Measurements from ENCODE around the gene ALX3.

ALX3 gene

DNA sequence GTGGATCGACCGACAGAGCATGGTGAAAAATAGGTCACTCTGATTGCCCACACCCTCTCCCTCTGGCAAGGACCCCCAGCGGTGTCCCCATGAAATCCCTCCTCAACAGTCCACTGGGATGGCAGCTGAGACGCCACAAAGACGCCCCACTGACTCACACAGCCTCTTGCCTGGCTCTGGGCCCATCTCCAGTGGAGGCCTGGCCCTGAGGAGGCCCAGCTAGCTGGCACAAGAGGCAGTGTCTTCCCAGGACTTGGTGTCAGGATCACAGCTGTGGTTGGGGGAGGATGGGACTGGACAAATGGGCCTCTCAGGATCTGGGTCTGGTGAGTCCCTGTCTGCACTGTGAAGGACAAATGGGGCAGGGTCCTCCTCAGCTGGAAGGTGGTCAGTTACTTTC, 4.6 kb downstream of the ALX3 start:
- peaks cover 46 to 52% of the 10 kb centered on the region in 2 donors for H3K27me3 ChIP-seq (ENCODE audit: control insufficient read depth in 1 of 2, insufficient read depth in 2 of 2, low read length in 2 of 2)
- no peaks in the 10 kb centered on the region for H3K9me3 ChIP-seq (ENCODE audit: control insufficient read depth in 1 of 2, low read length in 2 of 2)
- no peak overlapping the region for H3K9ac ChIP-seq (ENCODE audit: low read depth in 1 of 2, low read length in 2 of 2)
- H3K4me1 ChIP-seq (ENCODE audit: control insufficient read depth in 1 of 2, insufficient read depth in 2 of 2, low read length in 2 of 2), result peaks cover 6 to 11% of the 10 kb centered on the region in 2 donors
- no peak overlapping the region for H3K4me3 ChIP-seq (ENCODE audit: low read depth in 1 of 2, low read length in 2 of 2)
- H3K27ac ChIP-seq (ENCODE audit: low read depth, low read length), result no peak overlapping the region
- peaks cover 2% of the 10 kb centered on the region in 2 donors for H3K36me3 ChIP-seq (ENCODE audit: control insufficient read depth in 1 of 2, insufficient read depth in 2 of 2, low read length in 2 of 2)

- H3K36me3 ChIP-seq (ENCODE audit: control insufficient read depth in 1 of 2, insufficient read depth in 2 of 2, low read length in 2 of 2), result peaks cover 2 to 3% of the 10 kb centered on the region in 2 donors
- H3K9me3 ChIP-seq (ENCODE audit: control insufficient read depth in 1 of 2, low read length in 2 of 2), result no peaks in the 10 kb centered on the region
- H3K4me1 ChIP-seq (ENCODE audit: control insufficient read depth in 1 of 2, insufficient read depth in 2 of 2, low read length in 2 of 2), result peaks cover 5 to 8% of the 10 kb centered on the region in 2 donors
- H3K4me3 ChIP-seq (ENCODE audit: low read depth in 1 of 2, low read length in 2 of 2), result no peak overlapping the region
- no peak overlapping the region for H3K27ac ChIP-seq (ENCODE audit: low read depth, low read length)
- peaks cover 38 to 45% of the 10 kb centered on the region in 2 donors for H3K27me3 ChIP-seq (ENCODE audit: control insufficient read depth in 1 of 2, insufficient read depth in 2 of 2, low read length in 2 of 2)
- no peak overlapping the region for H3K9ac ChIP-seq (ENCODE audit: low read depth in 1 of 2, low read length in 2 of 2)
These were observed 5.7 kb downstream of the ALX3 start for GRCh38 chr1:110064576-110065337.

DNA sequence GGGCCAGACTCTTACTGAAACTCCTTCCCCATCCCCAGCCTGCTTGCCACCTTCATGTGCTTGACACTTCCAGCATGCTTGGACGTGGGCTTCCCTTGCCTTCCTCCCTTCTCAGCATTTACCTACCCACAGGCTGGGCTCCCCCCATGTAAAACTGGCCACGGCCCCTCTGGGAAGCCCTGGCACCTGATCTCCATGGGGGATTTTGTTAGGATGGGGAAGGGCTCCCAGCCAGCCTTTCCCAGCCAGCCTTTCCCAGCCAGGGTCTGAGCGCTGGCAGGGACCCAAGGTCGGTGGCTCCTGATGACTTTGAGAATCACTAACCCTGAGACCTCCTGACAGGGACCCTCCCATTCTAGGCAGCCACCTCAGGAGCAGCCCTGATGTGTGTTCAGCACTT, 6.7 kb downstream of the ALX3 start:
- Histone ChIP-seq H3K4me3 (ENCODE audit: low read depth in 1 of 2, low read length in 2 of 2) (no peak overlapping the region), H3K27me3 (ENCODE audit: control insufficient read depth in 1 of 2, insufficient read depth in 2 of 2, low read length in 2 of 2) (peaks cover 29 to 35% of the 10 kb centered on the region in 2 donors), H3K9ac (ENCODE audit: low read depth in 1 of 2, low read length in 2 of 2) (no peak overlapping the region), H3K36me3 (ENCODE audit: control insufficient read depth in 1 of 2, insufficient read depth in 2 of 2, low read length in 2 of 2) (peaks cover 5 to 9% of the 10 kb centered on the region in 2 donors), H3K4me1 (ENCODE audit: control insufficient read depth in 1 of 2, insufficient read depth in 2 of 2, low read length in 2 of 2) (peaks cover 0 to 8% of the 10 kb centered on the region in 2 donors), H3K27ac (ENCODE audit: low read depth, low read length) (no peak overlapping the region), H3K9me3 (ENCODE audit: control insufficient read depth in 1 of 2, low read length in 2 of 2) (no peaks in the 10 kb centered on the region)

DNA sequence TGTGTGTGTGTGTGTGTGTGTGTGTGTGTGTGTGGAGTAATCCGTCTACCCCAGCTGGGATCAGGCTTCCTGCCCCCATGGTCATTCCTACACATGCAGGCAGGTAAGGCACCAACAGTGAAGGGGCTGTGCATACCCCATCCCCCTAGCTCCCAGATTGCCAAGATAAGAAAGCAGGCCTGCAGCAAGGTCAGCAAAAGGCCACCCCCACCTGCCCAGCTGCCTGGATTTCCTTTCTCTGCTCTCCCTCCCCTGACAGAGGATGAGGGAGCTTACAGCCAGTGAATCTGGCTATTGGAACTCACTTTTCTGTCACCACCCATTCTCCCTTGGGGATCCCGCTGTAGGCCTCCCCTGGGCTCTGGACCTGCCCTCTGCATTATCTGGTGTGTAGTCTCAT, 7.9 kb downstream of the ALX3 start:
- no peaks in the 10 kb centered on the region for H3K4me1 ChIP-seq (ENCODE audit: control insufficient read depth in 1 of 2, insufficient read depth in 2 of 2, low read length in 2 of 2)

GRCh38 chr1:110061341-110061740, 9.1 kb downstream of the ALX3 start:
- Histone ChIP-seq H3K9ac (ENCODE audit: low read depth in 1 of 2, low read length in 2 of 2) (no peak overlapping the region), H3K27ac (ENCODE audit: low read depth, low read length) (no peak overlapping the region), H3K4me1 (ENCODE audit: control insufficient read depth in 1 of 2, insufficient read depth in 2 of 2, low read length in 2 of 2) (peaks cover 7% of the 10 kb centered on the region in 2 donors), H3K9me3 (ENCODE audit: control insufficient read depth in 1 of 2, low read length in 2 of 2) (no peaks in the 10 kb centered on the region), H3K4me3 (ENCODE audit: low read depth in 1 of 2, low read length in 2 of 2) (no peak overlapping the region), H3K27me3 (ENCODE audit: control insufficient read depth in 1 of 2, insufficient read depth in 2 of 2, low read length in 2 of 2) (peaks cover 5 to 13% of the 10 kb centered on the region in 2 donors), H3K36me3 (ENCODE audit: control insufficient read depth in 1 of 2, insufficient read depth in 2 of 2, low read length in 2 of 2) (peaks cover 19 to 32% of the 10 kb centered on the region in 2 donors)

More for the DNA sequence above, 7.9 kb downstream of the ALX3 start:
- H3K27me3 ChIP-seq (ENCODE audit: control insufficient read depth in 1 of 2, insufficient read depth in 2 of 2, low read length in 2 of 2), result peaks cover 17 to 23% of the 10 kb centered on the region in 2 donors
- H3K4me3 ChIP-seq (ENCODE audit: low read depth in 1 of 2, low read length in 2 of 2), result no peak overlapping the region
- no peak overlapping the region for H3K27ac ChIP-seq (ENCODE audit: low read depth, low read length)
- H3K9ac ChIP-seq (ENCODE audit: low read depth in 1 of 2, low read length in 2 of 2), result no peak overlapping the region
- H3K36me3 ChIP-seq (ENCODE audit: control insufficient read depth in 1 of 2, insufficient read depth in 2 of 2, low read length in 2 of 2), result peaks cover 8 to 19% of the 10 kb centered on the region in 2 donors
- no peaks in the 10 kb centered on the region for H3K9me3 ChIP-seq (ENCODE audit: control insufficient read depth in 1 of 2, low read length in 2 of 2)

- Histone ChIP-seq H3K9me3 (ENCODE audit: control insufficient read depth in 1 of 2, low read length in 2 of 2) (no peaks in the 10 kb centered on the region), H3K4me3 (ENCODE audit: low read depth in 1 of 2, low read length in 2 of 2) (no peak overlapping the region), H3K4me1 (ENCODE audit: control insufficient read depth in 1 of 2, insufficient read depth in 2 of 2, low read length in 2 of 2) (peaks cover 11 to 14% of the 10 kb centered on the region in 2 donors), H3K9ac (ENCODE audit: low read depth in 1 of 2, low read length in 2 of 2) (no peak overlapping the region), H3K27me3 (ENCODE audit: control insufficient read depth in 1 of 2, insufficient read depth in 2 of 2, low read length in 2 of 2) (peaks cover 0 to 6% of the 10 kb centered on the region in 2 donors), H3K36me3 (ENCODE audit: control insufficient read depth in 1 of 2, insufficient read depth in 2 of 2, low read length in 2 of 2) (peaks cover 22 to 39% of the 10 kb centered on the region in 2 donors), H3K27ac (ENCODE audit: low read depth, low read length) (no peak overlapping the region)
These were observed 9.8 kb downstream of the ALX3 start for GRCh38 chr1:110060662-110061060.

DNA sequence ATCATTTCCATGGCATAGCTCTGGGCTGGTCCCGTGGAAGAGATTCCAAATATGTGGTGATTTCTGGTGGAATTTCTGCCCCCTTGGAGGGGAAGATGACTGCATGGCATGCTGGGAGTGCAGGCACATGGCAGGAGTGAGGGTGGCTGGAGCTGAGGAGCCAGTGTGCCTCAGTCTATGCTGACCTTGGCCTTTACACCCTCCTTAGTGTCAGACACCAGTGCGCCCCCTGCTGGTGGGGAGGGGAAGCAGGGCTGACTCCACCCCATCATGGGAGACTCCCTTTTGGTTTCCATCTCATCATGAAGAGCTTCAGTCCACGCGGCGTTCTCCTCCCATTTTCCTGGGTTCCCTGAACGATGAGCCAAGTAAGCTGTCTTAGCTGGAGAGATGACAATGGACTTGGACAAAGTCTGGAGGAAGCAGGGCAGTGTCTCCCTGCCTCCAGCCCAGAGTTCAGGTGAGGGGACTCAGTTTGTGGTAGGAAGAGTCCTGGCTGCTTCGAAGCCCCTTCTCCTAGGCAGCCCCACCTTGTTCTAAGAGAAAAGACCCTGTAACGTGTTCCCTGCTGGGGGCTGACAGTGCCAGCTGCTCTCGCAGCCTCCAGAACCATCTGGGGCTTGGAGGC, 10.3 kb downstream of the ALX3 start:
- no peak overlapping the region for H3K4me3 ChIP-seq (ENCODE audit: low read depth in 1 of 2, low read length in 2 of 2)
- H3K36me3 ChIP-seq (ENCODE audit: control insufficient read depth in 1 of 2, insufficient read depth in 2 of 2, low read length in 2 of 2), result peaks cover 22 to 44% of the 10 kb centered on the region in 2 donors
- no peak overlapping the region for H3K27ac ChIP-seq (ENCODE audit: low read depth, low read length)

GRCh38 chr1:110059133-110059863, 11.2 kb downstream of the ALX3 start:
- Histone ChIP-seq H3K4me3 (ENCODE audit: low read depth in 1 of 2, low read length in 2 of 2) (no peak overlapping the region), H3K27me3 (ENCODE audit: control insufficient read depth in 1 of 2, insufficient read depth in 2 of 2, low read length in 2 of 2) (no peaks in the 10 kb centered on the region), H3K9ac (ENCODE audit: low read depth in 1 of 2, low read length in 2 of 2) (no peak overlapping the region), H3K9me3 (ENCODE audit: control insufficient read depth in 1 of 2, low read length in 2 of 2) (no peaks in the 10 kb centered on the region), H3K36me3 (ENCODE audit: control insufficient read depth in 1 of 2, insufficient read depth in 2 of 2, low read length in 2 of 2) (peaks cover 29 to 52% of the 10 kb centered on the region in 2 donors), H3K27ac (ENCODE audit: low read depth, low read length) (no peak overlapping the region), H3K4me1 (ENCODE audit: control insufficient read depth in 1 of 2, insufficient read depth in 2 of 2, low read length in 2 of 2) (peaks cover 15 to 19% of the 10 kb centered on the region in 2 donors)

More for the DNA sequence above, 10.3 kb downstream of the ALX3 start:
- Histone ChIP-seq H3K4me1 (ENCODE audit: control insufficient read depth in 1 of 2, insufficient read depth in 2 of 2, low read length in 2 of 2) (peaks cover 15 to 19% of the 10 kb centered on the region in 2 donors), H3K9me3 (ENCODE audit: control insufficient read depth in 1 of 2, low read length in 2 of 2) (no peaks in the 10 kb centered on the region), H3K9ac (ENCODE audit: low read depth in 1 of 2, low read length in 2 of 2) (no peak overlapping the region), H3K27me3 (ENCODE audit: control insufficient read depth in 1 of 2, insufficient read depth in 2 of 2, low read length in 2 of 2) (peaks cover 0 to under 1% of the 10 kb centered on the region in 2 donors)

- peaks cover 32 to 59% of the 10 kb centered on the region in 2 donors for H3K36me3 ChIP-seq (ENCODE audit: control insufficient read depth in 1 of 2, insufficient read depth in 2 of 2, low read length in 2 of 2)
- H3K9ac ChIP-seq (ENCODE audit: low read depth in 1 of 2, low read length in 2 of 2), result no peak overlapping the region
- no peaks in the 10 kb centered on the region for H3K9me3 ChIP-seq (ENCODE audit: control insufficient read depth in 1 of 2, low read length in 2 of 2)
- peaks cover 15 to 19% of the 10 kb centered on the region in 2 donors for H3K4me1 ChIP-seq (ENCODE audit: control insufficient read depth in 1 of 2, insufficient read depth in 2 of 2, low read length in 2 of 2)
- H3K27ac ChIP-seq (ENCODE audit: low read depth, low read length), result no peak overlapping the region
- H3K27me3 ChIP-seq (ENCODE audit: control insufficient read depth in 1 of 2, insufficient read depth in 2 of 2, low read length in 2 of 2), result no peaks in the 10 kb centered on the region
- no peak overlapping the region for H3K4me3 ChIP-seq (ENCODE audit: low read depth in 1 of 2, low read length in 2 of 2)
These were observed 11.9 kb downstream of the ALX3 start for GRCh38 chr1:110058591-110058990.
